ENCODE data around the gene NTN3. TPM values are rescaled to one million over a fixed set of nuclear protein-coding genes. Genes with fewer than 3 reads are reported as not detected.

Gene NTN3
- total RNA-seq, 1 donor = 0.43 TPM

DNA sequence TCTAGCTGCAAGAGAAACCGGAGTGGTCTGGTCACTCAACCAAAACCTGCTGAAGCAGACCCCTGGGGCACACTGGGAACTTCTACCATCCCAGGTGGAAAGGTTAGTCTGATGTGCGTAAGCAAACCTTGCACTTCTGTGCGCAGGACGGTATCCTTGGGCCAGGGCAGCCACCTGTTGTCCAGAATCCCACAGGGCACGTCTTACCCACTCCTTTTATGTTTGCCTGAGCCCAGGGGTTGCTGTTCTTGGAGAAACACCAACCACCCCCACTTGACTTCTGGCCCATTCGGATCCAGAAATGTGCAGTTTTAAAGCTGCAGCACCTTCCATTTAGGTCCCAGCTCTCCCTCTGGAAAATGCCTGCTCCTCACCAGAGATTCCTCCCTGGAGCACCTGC, 22.5 kb downstream of the NTN3 start:
- H3K4me3 ChIP-seq (ENCODE audit: low read depth, low read length) = no peak overlapping the region
- TF ChIP-seq, protein P1, sequence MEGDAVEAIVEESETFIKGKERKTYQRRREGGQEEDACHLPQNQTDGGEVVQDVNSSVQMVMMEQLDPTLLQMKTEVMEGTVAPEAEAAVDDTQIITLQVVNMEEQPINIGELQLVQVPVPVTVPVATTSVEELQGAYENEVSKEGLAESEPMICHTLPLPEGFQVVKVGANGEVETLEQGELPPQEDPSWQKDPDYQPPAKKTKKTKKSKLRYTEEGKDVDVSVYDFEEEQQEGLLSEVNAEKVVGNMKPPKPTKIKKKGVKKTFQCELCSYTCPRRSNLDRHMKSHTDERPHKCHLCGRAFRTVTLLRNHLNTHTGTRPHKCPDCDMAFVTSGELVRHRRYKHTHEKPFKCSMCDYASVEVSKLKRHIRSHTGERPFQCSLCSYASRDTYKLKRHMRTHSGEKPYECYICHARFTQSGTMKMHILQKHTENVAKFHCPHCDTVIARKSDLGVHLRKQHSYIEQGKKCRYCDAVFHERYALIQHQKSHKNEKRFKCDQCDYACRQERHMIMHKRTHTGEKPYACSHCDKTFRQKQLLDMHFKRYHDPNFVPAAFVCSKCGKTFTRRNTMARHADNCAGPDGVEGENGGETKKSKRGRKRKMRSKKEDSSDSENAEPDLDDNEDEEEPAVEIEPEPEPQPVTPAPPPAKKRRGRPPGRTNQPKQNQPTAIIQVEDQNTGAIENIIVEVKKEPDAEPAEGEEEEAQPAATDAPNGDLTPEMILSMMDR (IDR thresholded peaks at IDR 0.05; ENCODE audit: insufficient read depth, low read depth, low read length) = no peak
- DNase-seq (ENCODE audit: low read depth) = no peak

DNA sequence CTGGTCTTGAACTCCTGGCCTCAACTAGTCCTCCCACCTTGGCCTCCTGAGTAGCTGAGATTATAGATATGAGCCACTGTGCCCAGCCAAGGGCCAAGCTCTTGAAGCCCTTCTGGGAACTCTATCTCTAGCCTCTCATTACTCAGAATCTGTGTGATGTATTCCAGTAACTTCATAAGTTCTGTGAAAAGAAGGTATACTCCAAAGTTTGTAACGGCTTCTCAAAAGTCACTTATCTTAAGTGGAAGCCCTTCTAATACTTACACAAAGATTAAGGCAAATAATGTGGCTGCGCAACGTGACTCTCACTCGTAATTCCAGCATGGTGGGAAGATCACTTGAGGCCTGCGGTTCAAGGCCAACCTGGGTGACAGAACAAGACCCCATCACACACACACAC, 23.5 kb downstream of the NTN3 start:
- DNase-seq (ENCODE audit: low read depth) = no peak
- no peak overlapping the region for H3K4me3 ChIP-seq (ENCODE audit: low read depth, low read length)
- TF ChIP-seq, protein P1 (IDR thresholded peaks at IDR 0.05; ENCODE audit: insufficient read depth, low read depth, low read length) = no peak

DNA sequence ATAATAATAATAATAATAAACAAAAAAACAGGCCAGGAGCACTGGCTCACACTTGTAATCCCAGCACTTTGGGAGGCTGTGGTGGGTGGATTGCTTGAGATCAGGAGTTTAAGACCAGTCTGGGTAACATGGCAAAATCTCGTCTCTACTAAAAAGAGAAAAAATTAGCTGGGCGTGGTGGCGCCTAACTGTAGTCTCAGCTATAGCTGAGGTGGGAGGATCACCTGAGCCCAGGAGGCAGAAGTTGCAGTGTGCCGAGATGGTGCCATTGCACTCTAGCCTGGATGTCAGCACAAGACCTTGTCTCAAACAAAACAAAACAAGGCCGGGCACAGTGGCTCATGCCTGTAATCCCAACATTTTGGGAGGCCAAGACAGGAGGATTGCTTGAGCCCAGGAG, 23.9 kb downstream of the NTN3 start:
- H3K4me3 ChIP-seq (ENCODE audit: low read depth, low read length) = no peak overlapping the region
- TF ChIP-seq, protein P1 (IDR thresholded peaks at IDR 0.05; ENCODE audit: insufficient read depth, low read depth, low read length) = no peak
- no peak for DNase-seq (ENCODE audit: low read depth)

DNA sequence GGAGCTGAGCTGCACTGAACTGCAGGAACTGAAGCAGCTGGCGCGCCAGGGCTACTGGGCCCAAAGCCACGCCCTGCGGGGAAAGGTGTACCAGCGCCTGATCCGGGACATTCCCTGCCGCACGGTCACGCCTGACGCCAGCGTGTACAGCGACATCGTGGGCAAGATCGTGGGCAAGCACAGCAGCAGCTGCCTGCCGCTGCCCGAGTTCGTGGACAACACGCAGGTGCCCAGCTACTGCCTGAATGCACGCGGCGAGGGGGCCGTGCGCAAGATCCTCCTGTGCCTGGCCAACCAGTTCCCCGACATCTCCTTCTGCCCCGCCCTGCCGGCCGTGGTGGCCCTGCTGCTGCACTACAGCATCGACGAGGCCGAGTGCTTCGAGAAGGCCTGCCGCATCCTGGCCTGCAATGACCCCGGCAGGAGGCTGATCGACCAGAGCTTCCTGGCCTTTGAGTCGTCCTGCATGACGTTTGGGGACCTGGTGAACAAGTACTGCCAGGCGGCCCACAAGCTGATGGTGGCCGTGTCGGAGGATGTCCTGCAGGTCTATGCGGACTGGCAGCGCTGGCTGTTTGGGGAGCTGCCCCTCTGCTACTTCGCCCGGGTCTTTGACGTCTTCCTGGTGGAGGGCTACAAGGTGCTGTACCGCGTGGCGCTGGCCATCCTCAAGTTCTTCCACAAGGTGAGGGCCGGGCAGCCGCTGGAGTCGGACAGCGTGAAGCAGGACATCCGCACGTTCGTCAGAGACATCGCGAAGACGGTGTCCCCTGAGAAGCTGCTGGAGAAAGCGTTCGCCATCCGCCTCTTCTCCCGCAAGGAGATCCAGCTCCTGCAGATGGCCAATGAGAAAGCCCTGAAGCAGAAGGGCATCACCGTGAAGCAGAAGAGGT, 25.4 kb downstream of the NTN3 start:
- TF ChIP-seq, protein P1 (IDR thresholded peaks at IDR 0.05; ENCODE audit: insufficient read depth, low read depth, low read length) = no peak
- no peak for DNase-seq (ENCODE audit: low read depth)
- H3K4me3 ChIP-seq (ENCODE audit: low read depth, low read length) = no peak overlapping the region

DNA sequence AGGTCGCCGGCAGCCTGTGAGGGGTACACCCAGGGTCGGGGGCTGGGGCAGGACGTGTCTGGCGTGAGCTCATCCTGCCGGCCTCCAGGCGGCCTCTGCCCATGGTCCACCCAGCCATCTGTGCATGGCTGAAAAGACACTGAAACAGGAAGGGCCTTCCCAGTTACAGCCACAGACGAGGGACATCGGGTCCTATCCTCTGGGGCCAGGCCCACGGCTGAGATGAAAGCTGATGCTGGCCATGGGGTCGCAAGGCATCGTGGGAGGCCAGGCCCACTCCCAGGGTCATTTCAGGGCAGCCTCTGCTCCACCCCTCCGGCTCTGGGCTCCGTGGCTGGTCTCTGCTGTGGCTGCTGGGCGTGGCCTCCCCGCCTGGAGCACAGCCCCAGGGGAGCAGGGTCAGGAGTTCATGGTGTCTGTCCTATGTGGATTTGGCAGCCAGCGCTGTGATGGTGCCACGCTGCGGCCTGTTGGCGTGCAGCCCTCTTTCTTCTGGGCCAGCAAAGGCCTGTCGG, 26.1 kb downstream of the NTN3 start:
- DNase-seq (ENCODE audit: low read depth) = peak; percentile 36
- TF ChIP-seq, protein P1 (IDR thresholded peaks at IDR 0.05; ENCODE audit: insufficient read depth, low read depth, low read length) = no peak
- no peak overlapping the region for H3K4me3 ChIP-seq (ENCODE audit: low read depth, low read length)

DNA sequence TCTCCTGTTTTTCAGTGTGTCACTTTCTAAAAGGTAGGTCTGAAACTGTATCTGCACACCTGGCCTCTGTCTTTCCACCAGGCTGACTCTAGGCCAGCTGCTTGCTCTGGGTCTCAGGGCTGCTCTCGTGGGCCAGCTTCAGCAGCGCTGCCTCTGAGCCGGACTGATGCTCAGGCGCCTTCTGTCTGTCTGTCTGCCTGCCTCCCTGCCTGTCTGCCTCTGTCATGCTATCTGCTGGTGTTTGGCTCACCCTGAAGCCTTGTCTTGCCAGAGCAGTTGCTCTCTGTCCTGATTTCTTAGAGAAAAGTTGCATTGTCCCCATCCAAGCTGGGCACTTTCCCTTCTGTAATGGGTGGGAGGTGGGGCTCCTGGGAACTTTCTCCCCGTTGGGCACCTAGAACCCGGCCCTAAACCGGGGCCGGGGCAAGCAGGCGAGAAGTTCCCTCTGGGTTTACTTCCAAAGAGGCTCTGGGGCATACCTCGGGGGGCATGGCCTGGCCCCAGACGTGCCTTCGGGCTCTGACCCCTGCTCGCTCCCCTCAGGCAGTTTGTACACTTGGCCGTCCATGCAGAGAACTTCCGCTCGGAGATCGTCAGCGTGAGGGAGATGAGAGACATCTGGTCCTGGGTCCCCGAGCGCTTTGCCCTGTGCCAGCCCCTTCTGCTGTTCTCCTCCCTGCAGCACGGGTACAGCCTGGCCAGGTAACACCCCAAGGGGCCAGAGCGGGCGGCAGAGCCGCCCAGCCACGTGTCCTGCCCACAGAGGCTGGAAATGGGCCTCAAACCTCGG, 26.8 kb downstream of the NTN3 start:
- DNase-seq (ENCODE audit: low read depth) = no peak
- H3K4me3 ChIP-seq (ENCODE audit: low read depth, low read length) = no peak overlapping the region
- TF ChIP-seq, protein P1 (IDR thresholded peaks at IDR 0.05; ENCODE audit: insufficient read depth, low read depth, low read length) = no peak
